GM19467 (cell line): ENCODE measurements around the gene CANT1.

Experiments
- ATAC-seq: cut with Tn5 transposase; IDR thresholded peaks from one replicate; pipeline ENCODE4 v1.9.1; 2021; ENCODE audit warnings: mild to moderate bottlenecking, moderate library complexity; ENCODE audit not compliant: unreplicated experiment

The CANT1 gene

GRCh38 chr17:78998311-78999055, 11.1 kb downstream of the CANT1 start:
- no peak for ATAC-seq

DNA sequence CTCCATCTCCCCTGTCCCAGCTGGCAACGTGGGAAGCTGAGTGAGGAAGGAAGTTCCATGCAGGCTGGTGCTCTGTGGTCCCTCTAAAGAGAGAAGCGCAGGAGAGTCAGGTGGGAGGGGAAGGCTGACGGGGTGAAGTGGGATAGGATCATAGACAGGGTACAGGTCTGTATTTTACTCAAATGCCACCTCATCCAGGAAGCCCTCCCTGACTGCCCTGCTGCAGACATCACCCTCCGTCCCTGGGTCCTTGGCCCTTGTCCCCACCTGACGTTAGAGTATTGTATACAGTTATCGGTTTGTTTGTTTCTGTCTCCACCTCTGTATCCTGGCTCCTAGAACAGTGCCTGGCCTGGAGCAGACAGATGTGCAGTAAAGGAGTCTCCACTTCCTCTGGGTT, 11.7 kb downstream of the CANT1 start:
- ATAC-seq: no peak

- no peak for ATAC-seq
Measured at GRCh38 chr17:78997231-78997741, 12.3 kb downstream of the CANT1 start.

DNA sequence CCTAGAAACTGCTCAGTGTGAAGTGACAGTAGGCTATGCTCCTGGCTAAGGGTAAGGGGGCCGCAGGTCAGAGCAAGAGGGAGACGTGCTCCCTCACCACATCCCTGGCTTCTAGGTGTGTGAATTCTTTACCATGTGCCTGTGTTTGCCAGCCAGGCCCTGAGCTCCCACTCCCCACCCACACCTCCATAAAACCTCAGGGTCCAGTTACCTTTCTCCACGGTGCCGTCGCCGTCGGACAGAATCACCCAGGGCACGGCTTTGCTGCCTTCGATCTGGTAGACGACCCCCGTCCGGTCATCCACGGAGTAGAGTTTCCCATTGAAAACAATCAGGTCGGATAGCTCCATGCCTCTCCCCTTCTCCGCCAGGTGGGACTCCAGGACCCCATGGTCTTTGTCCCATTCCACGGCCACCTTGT, 12.8 kb downstream of the CANT1 start:
- ATAC-seq: no peak

GRCh38 chr17:78995761-78996451, 13.7 kb downstream of the CANT1 start:
- ATAC-seq: no peak

DNA sequence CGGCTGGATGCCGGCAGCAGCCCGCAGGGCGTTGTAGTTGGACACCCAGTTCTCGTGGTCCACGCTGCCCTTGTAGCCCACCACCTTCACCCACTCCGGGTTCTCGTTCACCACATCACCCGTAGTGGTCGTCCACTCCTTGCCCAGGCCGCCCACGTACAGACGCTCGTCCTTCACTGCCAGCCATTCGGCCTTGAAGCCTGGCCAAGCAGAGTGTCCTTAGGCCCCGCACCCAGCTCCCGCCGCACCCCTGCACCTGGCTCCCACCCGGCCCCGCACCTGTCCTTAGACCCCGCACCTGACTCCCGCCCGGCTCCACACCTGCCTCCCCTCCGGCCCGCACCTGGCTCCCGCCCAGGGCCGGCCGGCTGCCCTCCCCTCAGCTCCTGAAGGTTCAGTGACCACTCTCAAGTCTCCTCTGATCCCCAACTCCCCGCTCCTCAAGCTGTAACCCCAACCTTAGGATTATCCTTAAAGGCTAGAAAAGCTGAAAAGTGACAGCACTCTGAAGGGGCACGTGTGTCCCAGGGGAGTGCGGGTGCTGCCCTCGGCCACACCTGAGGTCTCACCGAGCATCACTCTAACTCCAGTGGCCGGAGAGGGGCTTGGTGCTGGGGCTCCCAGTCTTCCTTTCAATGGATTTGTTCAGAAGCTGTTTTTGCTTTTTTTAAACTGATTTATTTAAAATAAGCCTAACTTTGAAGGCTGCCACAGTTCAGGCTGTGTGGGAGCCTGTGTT, 14.4 kb downstream of the CANT1 start:
- ATAC-seq: no peak

GRCh38 chr17:78993981-78994671, 15.4 kb downstream of the CANT1 start:
- no peak for ATAC-seq

DNA sequence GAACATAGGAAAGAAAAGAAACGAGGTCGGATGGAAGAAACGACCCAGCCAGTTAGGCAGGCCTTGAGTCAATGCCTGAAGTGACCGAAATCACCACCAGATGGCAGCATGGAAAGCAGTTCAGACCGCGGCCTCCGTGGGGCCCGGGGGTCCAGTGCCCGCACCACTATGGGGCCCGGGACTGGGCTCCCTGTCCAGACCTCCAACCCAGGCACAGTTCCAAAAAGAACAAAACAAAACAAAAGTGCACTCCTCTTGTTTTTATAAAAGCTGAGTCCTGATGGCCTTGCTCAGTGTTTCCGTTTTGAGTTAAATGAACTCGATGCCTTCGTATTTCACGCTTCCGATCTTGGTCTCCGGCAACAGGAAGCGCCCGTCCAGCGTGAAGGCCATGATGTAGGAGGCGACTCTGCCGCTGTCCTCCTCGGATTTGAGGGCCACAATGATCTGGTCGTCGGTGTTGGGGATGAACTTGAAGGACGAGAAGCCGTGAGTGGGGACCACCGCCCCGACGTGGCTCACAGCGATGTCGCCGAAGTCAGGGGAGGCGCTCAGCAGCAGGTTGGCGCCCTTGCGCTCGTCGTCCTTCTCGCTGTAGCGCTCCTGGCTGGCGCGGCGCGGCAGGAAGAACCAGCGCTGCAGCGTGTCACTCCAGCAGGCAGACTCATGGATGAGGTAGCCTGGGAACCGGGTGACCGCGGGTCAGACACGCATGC, 16.2 kb downstream of the CANT1 start:
- ATAC-seq: no peak

DNA sequence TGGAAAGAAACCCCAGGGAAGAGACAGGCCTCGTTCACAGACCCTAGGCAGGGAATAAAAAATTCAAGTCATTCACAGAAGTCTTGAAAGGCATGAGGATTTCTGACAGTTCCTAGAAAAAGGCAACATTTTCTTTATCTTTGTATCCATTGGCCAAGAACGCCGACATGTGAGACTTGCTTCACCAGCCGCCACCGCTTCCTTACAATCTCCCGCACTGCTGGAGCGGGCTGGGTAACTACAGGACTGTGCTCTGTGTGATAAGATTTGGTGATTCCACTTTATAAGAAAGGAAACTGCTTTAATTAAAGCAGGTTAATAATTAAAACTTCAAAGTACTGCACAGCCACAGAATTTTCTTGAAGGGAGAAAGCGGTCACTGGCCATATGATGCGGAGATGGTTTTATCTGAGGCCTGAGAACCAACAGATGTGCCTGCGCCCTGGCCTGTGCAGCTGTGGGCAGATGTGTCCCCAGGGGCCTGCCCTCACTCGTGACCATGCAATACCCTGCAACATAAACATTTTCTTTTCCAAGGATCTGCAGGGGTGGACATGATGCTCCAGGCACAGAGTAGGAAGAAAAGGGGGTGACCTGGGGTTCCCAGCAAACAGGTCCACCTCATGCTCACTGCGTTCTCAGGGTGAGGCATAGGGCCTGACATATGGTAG, 16.9 kb downstream of the CANT1 start:
- ATAC-seq: no peak

DNA sequence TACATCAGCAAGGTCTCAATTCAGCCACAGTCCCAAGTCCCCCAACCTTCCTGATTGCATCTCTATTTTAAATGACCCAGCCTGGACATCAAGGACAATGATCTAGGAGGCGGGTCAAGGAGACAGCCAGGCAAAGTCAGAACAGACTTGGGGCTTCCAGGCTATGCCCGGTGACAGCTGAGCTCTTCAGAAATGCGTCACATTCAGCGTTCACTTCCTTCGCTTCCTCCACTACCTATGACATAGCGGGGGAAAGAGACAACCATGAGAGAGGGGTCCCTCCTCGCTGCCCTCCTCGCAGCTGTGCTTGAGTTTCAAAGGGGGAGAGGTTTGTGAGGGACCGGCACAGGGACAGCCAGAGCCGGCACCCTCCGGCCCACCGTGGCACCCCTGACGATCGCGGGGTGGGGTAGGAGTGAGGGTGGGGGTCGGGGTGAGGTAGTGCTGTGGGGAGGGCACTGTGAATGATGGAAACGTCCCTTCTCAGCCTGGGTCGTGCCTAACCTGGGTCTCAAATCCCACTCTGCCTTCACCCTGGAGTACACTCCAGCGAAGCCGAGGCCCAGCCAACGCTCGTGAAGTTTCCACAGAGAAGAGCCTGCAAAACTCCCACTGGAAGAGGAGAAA, 17.5 kb downstream of the CANT1 start:
- ATAC-seq: no peak

- no peak for ATAC-seq
Measured at GRCh38 chr17:78991017-78991738, 18.4 kb downstream of the CANT1 start.

DNA sequence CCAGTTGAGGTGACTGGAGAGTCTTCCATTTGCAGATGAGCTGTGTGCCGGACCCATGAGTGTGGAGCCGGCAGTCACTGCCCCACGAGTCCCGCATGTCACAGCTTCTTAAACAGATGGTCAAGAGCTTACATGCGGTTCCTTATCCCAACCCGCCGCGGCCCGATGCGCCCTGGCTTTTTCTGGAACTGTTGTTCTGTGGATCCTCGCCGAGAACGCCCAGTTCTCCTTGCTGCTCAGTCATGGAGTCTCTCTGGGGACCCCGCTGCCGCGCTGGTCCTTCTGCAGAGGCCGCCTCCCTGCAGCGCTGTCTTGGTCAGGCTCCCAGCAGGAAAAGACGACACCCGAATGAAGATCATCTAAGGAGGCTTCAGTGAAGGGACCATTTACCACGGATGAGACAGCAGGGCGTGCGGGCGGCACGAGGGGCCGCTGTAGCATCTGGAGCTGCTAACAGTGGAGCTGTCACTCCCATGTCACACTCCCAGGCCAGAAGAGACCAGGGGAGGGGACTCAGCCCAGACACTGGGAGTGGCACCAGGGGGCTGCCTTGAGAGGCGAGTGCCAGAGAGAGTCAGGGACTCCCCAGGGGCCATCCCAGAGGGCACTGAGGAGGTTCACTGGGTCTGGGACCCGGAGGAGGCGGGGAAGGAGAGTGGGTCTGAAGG, 19.1 kb downstream of the CANT1 start:
- ATAC-seq: no peak

DNA sequence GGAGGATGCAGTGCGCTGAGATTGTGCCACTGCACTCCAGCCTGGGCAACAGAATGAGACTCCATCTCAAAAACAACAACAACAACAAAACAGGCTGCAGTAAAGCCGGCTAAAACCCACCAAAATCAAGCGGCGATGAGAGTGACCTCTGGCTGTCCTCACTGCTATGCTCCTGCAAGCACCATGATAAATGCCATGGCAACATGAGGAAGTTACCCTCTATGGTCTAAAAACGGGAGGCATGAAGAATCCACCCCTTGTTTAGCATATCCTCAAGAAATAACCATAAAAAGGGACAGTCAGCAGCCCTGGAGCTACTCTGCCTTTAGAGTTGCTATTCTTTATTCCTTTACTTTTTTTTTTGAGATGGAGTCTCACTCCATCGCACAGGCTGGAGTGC, 21.4 kb downstream of the CANT1 start:
- ATAC-seq: no peak

DNA sequence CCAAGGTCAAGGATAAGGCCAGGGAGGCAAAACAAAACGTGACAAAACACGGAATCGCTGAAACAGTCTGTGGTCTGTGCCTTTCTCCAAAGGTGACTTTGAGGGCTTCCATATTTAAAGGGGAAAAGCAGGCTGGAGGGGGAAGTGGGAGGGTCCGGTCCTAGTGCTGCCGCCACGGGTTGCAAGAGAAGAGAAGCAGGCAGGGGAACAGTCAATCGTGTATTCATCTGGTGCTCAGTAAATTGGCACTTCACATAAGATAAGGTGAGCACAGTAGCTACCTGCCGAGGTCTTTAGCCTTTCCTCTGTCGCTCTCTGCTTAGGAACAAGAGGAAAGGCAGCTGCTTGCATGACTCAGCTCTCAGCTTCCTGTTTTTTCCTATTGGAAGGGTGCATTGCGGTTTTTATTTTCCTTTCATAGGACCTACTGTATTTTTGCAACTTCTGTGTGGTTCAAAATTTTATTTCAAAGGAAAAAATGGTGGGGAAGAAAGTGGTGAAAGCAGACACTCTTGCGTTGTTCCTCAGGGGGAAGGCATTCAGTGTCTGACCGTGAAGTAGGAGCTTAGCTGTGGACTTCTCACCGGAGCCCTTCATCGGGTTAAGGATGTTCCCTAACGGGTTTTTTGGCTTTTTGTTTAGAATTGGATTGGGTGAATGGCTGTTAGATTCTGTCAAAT, 22.8 kb downstream of the CANT1 start:
- ATAC-seq: no peak

DNA sequence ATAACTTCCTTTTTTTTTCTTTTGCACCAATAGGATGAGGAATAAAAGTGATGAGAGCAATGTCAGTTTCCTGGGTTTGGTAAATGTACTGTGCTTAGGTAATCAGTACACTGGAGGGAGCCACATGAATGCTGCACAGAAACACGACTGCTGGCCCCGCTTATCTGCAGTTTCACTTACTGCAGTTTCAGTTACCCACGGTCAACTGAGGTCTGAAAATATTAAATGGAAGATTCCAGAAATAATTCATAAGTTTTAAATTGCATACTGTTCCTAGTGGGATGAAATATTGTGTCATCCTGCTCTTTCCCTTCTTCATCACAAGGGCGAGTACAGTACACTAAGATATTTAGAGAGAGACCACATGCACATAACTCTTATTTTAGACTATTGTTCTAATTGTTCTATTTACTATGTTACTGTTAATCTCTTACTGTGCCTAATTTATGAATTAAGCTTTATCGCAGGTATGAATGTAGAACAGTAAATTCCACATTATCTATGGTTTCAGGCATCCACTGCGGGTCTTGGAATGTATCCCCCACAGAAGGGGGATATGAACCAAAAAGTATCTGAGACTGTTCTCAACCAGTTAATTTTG, 23.4 kb downstream of the CANT1 start:
- no peak for ATAC-seq

GRCh38 chr17:78985395-78985794, 24.2 kb downstream of the CANT1 start:
- no peak for ATAC-seq
